SK-MEL-5 (cell line): Measurements from ENCODE around the gene CIAPIN1. TPM values are rescaled to one million over a fixed set of nuclear protein-coding genes. Genes with fewer than 3 reads are reported as not detected.

Source experiments
- DNase-seq: peaks from one replicate; pipeline ENCODE4 v3.0.0-alpha.2; 2016; ENCODE audit warnings: low read depth, low spot score
- in situ Hi-C: cut with HindIII; loops from 2 replicates; pipeline ENCODE4 v1.10.0; 2016; ENCODE audit warnings: low sequenced_read_pairs, high pct_unique_total_duplicates, low pct_unique_long_range_greater_than_20kb
- total RNA-seq: library from RNA; depleted of rRNA; stranded (reverse); fragments of >200 nt; shearing (Covaris generic); gene quantifications from 2 replicates; pipeline ENCODE4 v1.2.3, GENCODE V29; 2014

CIAPIN1 gene
- total RNA-seq, 1 experiment from 2014 or later = 82.3 TPM

GRCh38 chr16:57478396-57479204 is 31.4 kb upstream of the CIAPIN1 start:
- in situ Hi-C loops = no loop called here
- no peak for DNase-seq

DNA sequence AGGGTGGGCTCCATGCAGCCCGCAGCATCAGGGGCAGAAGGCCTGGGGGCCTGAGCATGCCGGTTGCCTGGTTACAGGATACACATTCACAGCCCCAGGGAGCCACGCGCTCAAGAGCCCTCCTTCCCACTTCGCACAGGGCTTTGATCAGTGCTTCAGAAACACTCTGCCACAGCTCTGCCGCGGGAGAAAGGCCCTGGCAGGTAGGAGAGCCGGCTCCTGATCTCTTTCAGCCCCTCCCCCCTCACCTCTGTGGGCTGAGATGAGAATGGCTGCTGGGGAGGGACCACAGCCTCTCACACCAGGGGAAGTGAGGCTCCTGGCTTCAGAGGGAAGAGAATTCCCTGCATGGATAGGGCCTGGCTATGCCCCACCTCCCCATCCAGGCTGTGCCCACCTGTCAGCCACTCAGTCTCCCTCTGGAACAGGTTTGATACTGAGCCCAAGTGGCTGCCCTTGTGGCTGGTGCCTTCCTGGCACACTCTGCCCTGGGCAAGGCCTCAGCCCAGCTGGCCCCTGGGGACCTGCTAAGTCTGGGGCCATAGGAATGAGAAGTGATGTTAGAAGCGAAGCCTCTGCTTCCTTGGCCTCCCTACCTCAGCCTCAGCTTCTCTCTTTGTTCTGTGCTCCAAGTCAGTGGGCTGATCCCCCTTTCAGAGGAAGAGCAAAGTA is 30.5 kb upstream of the CIAPIN1 start:
- in situ Hi-C loops = no loop called here
- DNase-seq = no peak

DNA sequence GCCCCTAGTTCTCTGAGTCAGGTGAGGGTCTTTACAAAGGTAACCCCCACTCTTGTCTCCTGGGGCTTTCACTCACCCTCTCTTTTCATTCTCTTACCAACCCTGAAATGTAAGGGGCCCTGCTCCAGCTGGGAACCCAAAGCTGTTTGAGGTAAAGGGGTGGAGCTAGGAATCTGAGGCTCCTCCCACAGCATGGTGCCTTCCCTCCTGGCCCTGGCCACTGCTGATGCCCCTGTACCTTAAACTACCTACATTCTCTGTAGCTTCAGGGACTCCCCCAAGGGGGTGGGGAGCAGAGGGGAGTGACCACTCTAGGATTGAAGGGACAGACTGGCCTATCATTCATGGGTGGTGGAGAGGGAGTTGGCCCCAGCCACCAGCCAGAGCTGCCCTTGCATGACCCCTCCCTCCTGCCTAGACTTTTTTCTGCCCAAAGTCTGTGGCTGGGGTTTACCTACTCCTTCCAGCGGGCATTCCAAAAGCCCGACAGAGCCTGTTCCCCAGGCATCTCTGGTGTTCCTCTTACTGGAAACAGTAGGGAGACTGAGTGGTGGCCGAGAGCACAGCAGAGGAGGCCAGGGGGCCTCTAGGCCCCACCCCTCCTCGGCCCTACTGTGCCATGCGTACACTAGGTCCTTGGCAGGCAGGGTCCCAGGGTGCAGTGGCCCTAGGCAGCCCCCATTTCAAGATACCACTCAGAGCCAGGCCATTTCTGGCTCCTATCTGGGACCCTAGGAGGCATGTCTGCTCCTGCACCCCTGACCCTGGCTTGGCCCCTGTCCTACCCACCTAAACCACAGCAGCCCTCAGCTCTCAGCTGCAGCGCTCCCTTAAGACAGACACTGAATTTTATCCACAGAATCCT is 29.6 kb upstream of the CIAPIN1 start:
- in situ Hi-C loops = no loop called here
- DNase-seq = no peak

- in situ Hi-C loops = no loop called here
- DNase-seq = peak; percentile 50
Measured at GRCh38 chr16:57475711-57476339, 28.6 kb upstream of the CIAPIN1 start.

- no peak for DNase-seq
- in situ Hi-C loops = no loop called here
Measured at GRCh38 chr16:57474671-57475661, 27.8 kb upstream of the CIAPIN1 start.

DNA sequence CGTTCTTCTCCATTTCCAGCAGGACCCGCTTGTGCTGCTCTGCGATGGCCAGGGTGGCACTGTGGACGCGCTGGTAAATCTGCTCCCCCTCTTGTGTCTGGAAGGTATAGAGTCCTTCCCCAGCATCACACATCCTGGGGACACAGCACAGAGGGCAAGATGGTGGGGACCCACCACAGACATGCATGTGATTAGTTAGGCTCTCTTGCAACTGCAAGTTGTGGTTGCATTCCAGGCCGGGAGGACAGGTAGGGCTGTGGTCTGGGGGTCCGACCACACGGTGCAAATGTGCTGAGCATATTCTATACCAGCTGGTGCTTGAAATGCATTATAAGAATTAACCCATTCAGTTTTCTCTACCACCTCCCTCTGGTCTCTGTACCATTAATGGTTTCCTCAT is 26.7 kb upstream of the CIAPIN1 start:
- in situ Hi-C loops = no loop called here

GRCh38 chr16:57473176-57473840 is 26.1 kb upstream of the CIAPIN1 start:
- DNase-seq = no peak
- in situ Hi-C loops = no loop called here

More for the DNA sequence above, 26.7 kb upstream of the CIAPIN1 start:
- no peak for DNase-seq

- DNase-seq = no peak
Measured at GRCh38 chr16:57472665-57473060, 25.5 kb upstream of the CIAPIN1 start.

GRCh38 chr16:57471852-57472664 is 24.9 kb upstream of the CIAPIN1 start:
- DNase-seq = no peak
- in situ Hi-C loops = no loop called here

More at GRCh38 chr16:57472665-57473060, 25.5 kb upstream of the CIAPIN1 start:
- in situ Hi-C loops = no loop called here

GRCh38 chr16:57471209-57471608 is 24.0 kb upstream of the CIAPIN1 start:
- in situ Hi-C loops = no loop called here
- no peak for DNase-seq

GRCh38 chr16:57470711-57471110 is 23.5 kb upstream of the CIAPIN1 start:
- DNase-seq = no peak
- in situ Hi-C loops = no loop called here

DNA sequence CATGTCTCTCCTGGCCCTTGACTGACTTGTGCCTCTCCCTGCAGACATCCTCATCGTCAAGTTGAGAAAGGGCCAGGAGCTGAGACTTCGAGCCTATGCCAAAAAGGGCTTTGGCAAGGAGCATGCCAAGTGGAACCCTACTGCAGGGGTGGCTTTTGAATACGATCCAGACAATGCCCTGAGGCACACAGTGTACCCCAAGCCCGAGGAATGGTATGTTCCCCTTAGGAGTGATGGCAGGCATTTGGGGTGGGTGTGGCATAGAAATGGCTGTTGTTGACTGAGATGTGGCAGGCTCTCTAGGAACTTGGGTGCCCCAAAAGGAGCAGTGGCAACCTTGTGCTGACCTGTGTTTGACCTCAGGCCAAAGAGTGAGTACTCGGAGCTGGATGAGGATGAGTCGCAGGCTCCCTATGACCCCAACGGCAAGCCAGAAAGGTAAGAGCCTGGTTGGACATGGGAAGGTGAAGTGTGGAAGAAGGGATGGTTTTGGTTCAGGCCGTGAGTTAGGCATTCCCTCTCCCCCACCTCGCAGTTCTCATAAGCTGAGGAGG is 22.8 kb upstream of the CIAPIN1 start:
- in situ Hi-C loops = no loop called here
- DNase-seq = no peak

GRCh38 chr16:57469046-57469445 is 21.9 kb upstream of the CIAPIN1 start:
- DNase-seq = no peak
- in situ Hi-C loops = no loop called here

GRCh38 chr16:57468346-57468745 is 21.2 kb upstream of the CIAPIN1 start:
- in situ Hi-C loops = no loop called here

DNA sequence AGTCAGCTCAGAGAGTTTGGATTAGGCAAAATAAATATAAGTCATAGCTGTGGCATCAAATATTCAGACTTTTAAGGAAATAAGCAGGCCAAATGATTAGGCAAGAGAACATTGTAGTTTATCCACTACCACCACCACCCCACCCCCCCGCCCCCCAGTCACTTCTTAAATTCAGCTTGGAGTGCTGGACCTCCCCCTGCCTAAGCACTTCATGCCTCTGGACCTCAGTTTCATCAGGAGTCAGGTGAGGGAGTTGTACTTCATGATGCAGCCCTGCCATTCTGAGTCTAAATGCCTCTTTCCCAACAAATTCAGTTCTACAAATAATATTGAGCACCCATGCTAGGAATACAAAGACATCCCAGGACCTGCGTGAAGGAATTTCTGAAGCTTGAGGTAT is 17.3 kb upstream of the CIAPIN1 start:
- in situ Hi-C loops = no loop called here
- DNase-seq = no peak

More at GRCh38 chr16:57468346-57468745, 21.2 kb upstream of the CIAPIN1 start:
- DNase-seq = no peak
